WTC11 (cell line): ENCODE results near the gene CCDC116. TPM values are rescaled to one million over a fixed set of nuclear protein-coding genes. Genes with fewer than 3 reads are reported as not detected.

Experiments
- ATAC-seq: fragments of 200-7000 bp; cut with Tn5 transposase; 2 replicates; pipeline ENCODE4 v1.10.0; 2021; ENCODE audit warnings: mild to moderate bottlenecking, moderate library complexity
- CTCF ChIA-PET: fragments of 300-600 bp; sonication (Branson Sonifier 250); formaldehyde crosslinking; loops from one replicate; lab custom pipeline; 2021; ENCODE audit warnings: antibody characterized with exemption; lab: Charles Lee
- POLR2A ChIA-PET: fragments of 350-600 bp; sonication (Branson Sonifier 250); formaldehyde crosslinking; loops from one replicate; lab custom pipeline; 2021; ENCODE audit warnings: antibody characterized with exemption; lab: Charles Lee
- DNase-seq: peaks from one replicate; pipeline ENCODE4 v3.0.0; 2021; ENCODE audit warnings: low spot score
- H3K27ac Mint-ChIP-seq: 2 replicates; pipeline ENCODE4 v1.8.0; 2021; ENCODE audit warnings: mixed read lengths
- H3K27me3 Mint-ChIP-seq: 2 replicates; pipeline ENCODE4 v1.8.0; 2021; ENCODE audit warnings: low read depth, mild to moderate bottlenecking, moderate library complexity, mixed read lengths
- H3K36me3 Mint-ChIP-seq: 2 replicates; pipeline ENCODE4 v1.8.0; 2021; ENCODE audit warnings: mixed read lengths
- H3K4me1 Mint-ChIP-seq: 2 replicates; pipeline ENCODE4 v1.8.0; 2022; ENCODE audit warnings: mixed read lengths
- H3K4me3 Mint-ChIP-seq: 2 replicates; pipeline ENCODE4 v1.8.0; 2021; ENCODE audit warnings: mild to moderate bottlenecking, moderate library complexity, mixed read lengths
- H3K9me3 Mint-ChIP-seq: 2 replicates; pipeline ENCODE4 v1.8.0; 2021; ENCODE audit warnings: mixed read lengths
- EMX1 ChIP-seq: fragments of 250-450 bp; sonication (Bioruptor Pico); IDR thresholded peaks from 2 replicates; pipeline ENCODE4 v1.8.0; 2021; ENCODE audit warnings: mild to moderate bottlenecking
- ESRRA ChIP-seq: sonication (generic); formaldehyde crosslinking; IDR thresholded peaks from 2 replicates; pipeline ENCODE4 v1.8.1; 2022; ENCODE audit warnings: mild to moderate bottlenecking, missing genetic modification reagents, borderline replicate concordance
- ETV6 ChIP-seq: sonication (generic); formaldehyde crosslinking; IDR thresholded peaks from 2 replicates; pipeline ENCODE4 v1.8.1; 2022; ENCODE audit warnings: mild to moderate bottlenecking, missing genetic modification reagents
- FOXK1 ChIP-seq: sonication (generic); formaldehyde crosslinking; IDR thresholded peaks from 2 replicates; pipeline ENCODE4 v1.8.0; 2022; ENCODE audit warnings: mild to moderate bottlenecking, moderate library complexity, missing genetic modification reagents
- FOXP1 ChIP-seq: sonication (generic); formaldehyde crosslinking; IDR thresholded peaks from 2 replicates; pipeline ENCODE4 v1.8.0; 2022; ENCODE audit warnings: missing genetic modification reagents, mild to moderate bottlenecking, moderate library complexity, borderline replicate concordance
- GABPB1 ChIP-seq: sonication (generic); formaldehyde crosslinking; IDR thresholded peaks from 2 replicates; pipeline ENCODE4 v1.8.1; 2023; ENCODE audit warnings: mild to moderate bottlenecking, missing genetic modification reagents
- IRF1 ChIP-seq: sonication (generic); formaldehyde crosslinking; IDR thresholded peaks from 2 replicates; pipeline ENCODE4 v1.8.0; 2023; ENCODE audit warnings: missing genetic modification reagents
- NFATC4 ChIP-seq: fragments of 250-450 bp; sonication (Bioruptor Pico); IDR thresholded peaks from 2 replicates; pipeline ENCODE4 v1.9.0; 2021; ENCODE audit warnings: mild to moderate bottlenecking
- NR1H2 ChIP-seq: sonication (generic); formaldehyde crosslinking; IDR thresholded peaks from 2 replicates; pipeline ENCODE4 v1.9.0; 2021; ENCODE audit warnings: mild to moderate bottlenecking, moderate library complexity, missing genetic modification reagents
- NR2C2 ChIP-seq: sonication (generic); formaldehyde crosslinking; IDR thresholded peaks from 2 replicates; pipeline ENCODE4 v1.8.0; 2022; ENCODE audit warnings: mild to moderate bottlenecking, missing genetic modification reagents
- RELA ChIP-seq: sonication (generic); formaldehyde crosslinking; IDR thresholded peaks from 2 replicates; pipeline ENCODE4 v1.8.1; 2022; ENCODE audit warnings: missing genetic modification reagents, mild to moderate bottlenecking, borderline replicate concordance
- SOX15 ChIP-seq: fragments of 250-450 bp; sonication (Bioruptor Pico); IDR thresholded peaks from 2 replicates; pipeline ENCODE4 v1.9.0; 2021; ENCODE audit warnings: mild to moderate bottlenecking
- TCF7 ChIP-seq: sonication (generic); formaldehyde crosslinking; IDR thresholded peaks from 2 replicates; pipeline ENCODE4 v1.8.0; 2022; ENCODE audit warnings: mild to moderate bottlenecking, low read depth, missing genetic modification reagents, moderate library complexity
- TEAD4 ChIP-seq: sonication (generic); formaldehyde crosslinking; IDR thresholded peaks from 2 replicates; pipeline ENCODE4 v1.8.0; 2022; ENCODE audit warnings: mild to moderate bottlenecking, missing genetic modification reagents
- TP53 ChIP-seq: sonication (generic); formaldehyde crosslinking; IDR thresholded peaks from 2 replicates; pipeline ENCODE4 v1.8.1; 2023; ENCODE audit warnings: mild to moderate bottlenecking, missing genetic modification reagents
- ZBTB21 ChIP-seq: sonication (generic); formaldehyde crosslinking; IDR thresholded peaks from 2 replicates; pipeline ENCODE4 v1.8.1; 2023; ENCODE audit warnings: mild to moderate bottlenecking, missing genetic modification reagents, borderline replicate concordance
- ZNF317 ChIP-seq: sonication (generic); formaldehyde crosslinking; IDR thresholded peaks from 2 replicates; pipeline ENCODE4 v1.8.1; 2023; ENCODE audit warnings: low read depth, mild to moderate bottlenecking, moderate library complexity, missing genetic modification reagents, borderline replicate concordance
- total RNA-seq: library from RNA; stranded (reverse); gene quantifications from 3 replicates; pipeline ENCODE4 v1.2.3, GENCODE V29; 2021
- TF ChIP-seq, protein P1 (sequence below): sonication (generic); formaldehyde crosslinking; IDR thresholded peaks from 2 replicates; pipeline ENCODE4 v1.8.0; 2022; ENCODE audit warnings: mild to moderate bottlenecking, missing genetic modification reagents
- TF ChIP-seq, protein P2 (sequence below): sonication (generic); formaldehyde crosslinking; IDR thresholded peaks from 2 replicates; pipeline ENCODE4 v1.8.1; 2023; ENCODE audit warnings: mild to moderate bottlenecking, missing genetic modification reagents
- TF ChIP-seq, protein P3 (sequence below): sonication (generic); formaldehyde crosslinking; IDR thresholded peaks from 2 replicates; pipeline ENCODE4 v1.8.0; 2022; ENCODE audit warnings: missing genetic modification reagents
- TF ChIP-seq, protein P4 (sequence below): sonication (generic); formaldehyde crosslinking; IDR thresholded peaks from 2 replicates; pipeline ENCODE4 v1.8.1; 2023; ENCODE audit warnings: mild to moderate bottlenecking, missing genetic modification reagents, moderate library complexity

Gene CCDC116
- total RNA-seq, 1 experiment from 2014 or later, result 0.57 TPM

- TF ChIP-seq TCF7 (CRISPR knock-in tag), result no peak
- TF ChIP-seq, all 79 proteins: peak for 0
Observed at GRCh38 chr22:21590809-21591641, 41.5 kb upstream of the CCDC116 start (continued).

DNA sequence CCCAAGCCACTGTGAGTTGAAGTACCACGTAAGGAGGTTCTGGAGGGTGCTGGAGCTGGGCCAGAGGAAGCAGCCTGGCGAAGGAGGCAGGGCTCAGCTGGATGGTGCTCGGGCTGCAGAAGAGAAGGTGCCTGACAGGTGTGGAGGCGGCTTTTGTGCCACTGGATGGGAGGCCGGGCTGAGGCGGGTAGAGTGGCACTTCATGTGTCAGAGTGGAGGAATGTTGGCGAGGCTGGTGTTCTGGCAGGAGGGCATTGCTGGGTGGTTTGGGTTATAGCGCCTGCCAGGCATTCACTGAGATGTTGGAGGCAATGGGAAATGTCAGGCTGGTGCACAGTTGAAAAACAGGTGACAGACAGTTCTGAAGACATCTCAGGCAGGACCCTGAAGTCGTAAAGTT, 40.9 kb upstream of the CCDC116 start:
- H3K4me3 Mint-ChIP-seq, result no peak overlapping the region
- ChIA-PET POLR2A (interaction anchor here (0.8 kb wide), 1 partner anchor 38 kb away, joined by 3 read pairs; no protein-coding TSS in a partner anchor), CTCF (interaction anchor here (1.2 to 3.0 kb wide), 3 partner anchors 22 to 55 kb away, joined by 3 to 32 read pairs (median 21); partner anchors contain the start of gene YDJC)
- DNase-seq (no peak), ATAC-seq (no peak)
- H3K9me3 Mint-ChIP-seq, result no peaks in the 10 kb centered on the region
- H3K27ac Mint-ChIP-seq, result peak overlapping the region; percentile 42; the same call in 1 of the 2 replicates
- TF ChIP-seq, protein P1, sequence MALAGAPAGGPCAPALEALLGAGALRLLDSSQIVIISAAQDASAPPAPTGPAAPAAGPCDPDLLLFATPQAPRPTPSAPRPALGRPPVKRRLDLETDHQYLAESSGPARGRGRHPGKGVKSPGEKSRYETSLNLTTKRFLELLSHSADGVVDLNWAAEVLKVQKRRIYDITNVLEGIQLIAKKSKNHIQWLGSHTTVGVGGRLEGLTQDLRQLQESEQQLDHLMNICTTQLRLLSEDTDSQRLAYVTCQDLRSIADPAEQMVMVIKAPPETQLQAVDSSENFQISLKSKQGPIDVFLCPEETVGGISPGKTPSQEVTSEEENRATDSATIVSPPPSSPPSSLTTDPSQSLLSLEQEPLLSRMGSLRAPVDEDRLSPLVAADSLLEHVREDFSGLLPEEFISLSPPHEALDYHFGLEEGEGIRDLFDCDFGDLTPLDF, result no peak
- no peak for TF ChIP-seq EMX1
- TF ChIP-seq FOXK1 (CRISPR knock-in tag), result no peak
- no peak for TF ChIP-seq RELA (CRISPR knock-in tag)
- TF ChIP-seq ZNF317 (CRISPR knock-in tag), result no peak
- no peak for TF ChIP-seq GABPB1 (CRISPR knock-in tag)
- TF ChIP-seq, protein P2, sequence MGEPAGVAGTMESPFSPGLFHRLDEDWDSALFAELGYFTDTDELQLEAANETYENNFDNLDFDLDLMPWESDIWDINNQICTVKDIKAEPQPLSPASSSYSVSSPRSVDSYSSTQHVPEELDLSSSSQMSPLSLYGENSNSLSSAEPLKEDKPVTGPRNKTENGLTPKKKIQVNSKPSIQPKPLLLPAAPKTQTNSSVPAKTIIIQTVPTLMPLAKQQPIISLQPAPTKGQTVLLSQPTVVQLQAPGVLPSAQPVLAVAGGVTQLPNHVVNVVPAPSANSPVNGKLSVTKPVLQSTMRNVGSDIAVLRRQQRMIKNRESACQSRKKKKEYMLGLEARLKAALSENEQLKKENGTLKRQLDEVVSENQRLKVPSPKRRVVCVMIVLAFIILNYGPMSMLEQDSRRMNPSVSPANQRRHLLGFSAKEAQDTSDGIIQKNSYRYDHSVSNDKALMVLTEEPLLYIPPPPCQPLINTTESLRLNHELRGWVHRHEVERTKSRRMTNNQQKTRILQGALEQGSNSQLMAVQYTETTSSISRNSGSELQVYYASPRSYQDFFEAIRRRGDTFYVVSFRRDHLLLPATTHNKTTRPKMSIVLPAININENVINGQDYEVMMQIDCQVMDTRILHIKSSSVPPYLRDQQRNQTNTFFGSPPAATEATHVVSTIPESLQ (CRISPR knock-in tag), result no peak
- TF ChIP-seq, protein P3, sequence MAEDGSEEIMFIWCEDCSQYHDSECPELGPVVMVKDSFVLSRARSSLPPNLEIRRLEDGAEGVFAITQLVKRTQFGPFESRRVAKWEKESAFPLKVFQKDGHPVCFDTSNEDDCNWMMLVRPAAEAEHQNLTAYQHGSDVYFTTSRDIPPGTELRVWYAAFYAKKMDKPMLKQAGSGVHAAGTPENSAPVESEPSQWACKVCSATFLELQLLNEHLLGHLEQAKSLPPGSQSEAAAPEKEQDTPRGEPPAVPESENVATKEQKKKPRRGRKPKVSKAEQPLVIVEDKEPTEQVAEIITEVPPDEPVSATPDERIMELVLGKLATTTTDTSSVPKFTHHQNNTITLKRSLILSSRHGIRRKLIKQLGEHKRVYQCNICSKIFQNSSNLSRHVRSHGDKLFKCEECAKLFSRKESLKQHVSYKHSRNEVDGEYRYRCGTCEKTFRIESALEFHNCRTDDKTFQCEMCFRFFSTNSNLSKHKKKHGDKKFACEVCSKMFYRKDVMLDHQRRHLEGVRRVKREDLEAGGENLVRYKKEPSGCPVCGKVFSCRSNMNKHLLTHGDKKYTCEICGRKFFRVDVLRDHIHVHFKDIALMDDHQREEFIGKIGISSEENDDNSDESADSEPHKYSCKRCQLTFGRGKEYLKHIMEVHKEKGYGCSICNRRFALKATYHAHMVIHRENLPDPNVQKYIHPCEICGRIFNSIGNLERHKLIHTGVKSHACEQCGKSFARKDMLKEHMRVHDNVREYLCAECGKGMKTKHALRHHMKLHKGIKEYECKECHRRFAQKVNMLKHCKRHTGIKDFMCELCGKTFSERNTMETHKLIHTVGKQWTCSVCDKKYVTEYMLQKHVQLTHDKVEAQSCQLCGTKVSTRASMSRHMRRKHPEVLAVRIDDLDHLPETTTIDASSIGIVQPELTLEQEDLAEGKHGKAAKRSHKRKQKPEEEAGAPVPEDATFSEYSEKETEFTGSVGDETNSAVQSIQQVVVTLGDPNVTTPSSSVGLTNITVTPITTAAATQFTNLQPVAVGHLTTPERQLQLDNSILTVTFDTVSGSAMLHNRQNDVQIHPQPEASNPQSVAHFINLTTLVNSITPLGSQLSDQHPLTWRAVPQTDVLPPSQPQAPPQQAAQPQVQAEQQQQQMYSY, result no peak
- no peak for TF ChIP-seq ESRRA (CRISPR knock-in tag)
- TF ChIP-seq NR1H2 (CRISPR knock-in tag), result no peak
- no peak for TF ChIP-seq SOX15
- TF ChIP-seq FOXP1 (CRISPR knock-in tag), result no peak
- H3K27me3 Mint-ChIP-seq, result no peaks in the 10 kb centered on the region; the same call in 1 of the 2 replicates
- H3K36me3 Mint-ChIP-seq, result peaks cover 28% of the 10 kb centered on the region
- H3K4me1 Mint-ChIP-seq, result peaks cover 18% of the 10 kb centered on the region

- Mint-ChIP-seq H3K4me1 (peaks cover 18% of the 10 kb centered on the region), H3K4me3 (no peak overlapping the region), H3K9me3 (no peaks in the 10 kb centered on the region), H3K27ac (no peak overlapping the region), H3K27me3 (no peaks in the 10 kb centered on the region; the same call in 1 of the 2 replicates), H3K36me3 (peaks cover 30% of the 10 kb centered on the region)
- POLR2A ChIA-PET, result interaction anchor here (0.8 kb wide), 1 partner anchor 37 kb away, joined by 3 read pairs; no protein-coding TSS in a partner anchor
- CTCF ChIA-PET, result interaction anchor here (1.1 to 3.0 kb wide), 4 partner anchors 24 to 54 kb away, joined by 3 to 38 read pairs (median 26); partner anchors contain the start of genes SDF2L1 and YDJC
- TF ChIP-seq NR2C2, result no peak
- no peak for TF ChIP-seq EMX1
- no peak for TF ChIP-seq FOXP1 (CRISPR knock-in tag)
- no peak for TF ChIP-seq IRF1 (CRISPR knock-in tag)
- no peak for TF ChIP-seq ZBTB21 (CRISPR knock-in tag)
- TF ChIP-seq, protein P4, sequence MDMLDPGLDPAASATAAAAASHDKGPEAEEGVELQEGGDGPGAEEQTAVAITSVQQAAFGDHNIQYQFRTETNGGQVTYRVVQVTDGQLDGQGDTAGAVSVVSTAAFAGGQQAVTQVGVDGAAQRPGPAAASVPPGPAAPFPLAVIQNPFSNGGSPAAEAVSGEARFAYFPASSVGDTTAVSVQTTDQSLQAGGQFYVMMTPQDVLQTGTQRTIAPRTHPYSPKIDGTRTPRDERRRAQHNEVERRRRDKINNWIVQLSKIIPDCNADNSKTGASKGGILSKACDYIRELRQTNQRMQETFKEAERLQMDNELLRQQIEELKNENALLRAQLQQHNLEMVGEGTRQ (CRISPR knock-in tag), result no peak
- no peak for TF ChIP-seq TP53 (CRISPR knock-in tag)
- TF ChIP-seq, protein P2 (CRISPR knock-in tag), result no peak
- no peak for TF ChIP-seq NFATC4 (CRISPR knock-in tag)
- TF ChIP-seq ETV6 (CRISPR knock-in tag), result no peak
- TF ChIP-seq TEAD4 (CRISPR knock-in tag), result no peak
- DNase-seq (no peak), ATAC-seq (no peak)
Observed at GRCh38 chr22:21592422-21592821, 40.1 kb upstream of the CCDC116 start.
